Tibial nerve (tissue), 3 donors: ENCODE data around the gene NRG2.

Experiments
- POLR2A ChIP-seq, 2 donors: fragments of 450-650 bp; IDR thresholded peaks; one replicate each; pipeline ENCODE4 v1.6.1; 2017; ENCODE audit warnings: antibody characterized with exemption in 2 of 2, mild to moderate bottlenecking in 2 of 2, moderate library complexity in 2 of 2
- TF ChIP-seq, protein P1 (sequence below), 5 experiments: fragments of 200-600 bp in 3 of 5; fragments of 450-650 bp in 2 of 5; sonication (generic) in 3 of 5; IDR thresholded peaks; one replicate each; pipeline ENCODE4 v1.5.1; 2016 to 2019; ENCODE audit warnings: antibody characterized with exemption in 5 of 5, mild to moderate bottlenecking in 3 of 5, moderate library complexity in 2 of 5

DNA sequence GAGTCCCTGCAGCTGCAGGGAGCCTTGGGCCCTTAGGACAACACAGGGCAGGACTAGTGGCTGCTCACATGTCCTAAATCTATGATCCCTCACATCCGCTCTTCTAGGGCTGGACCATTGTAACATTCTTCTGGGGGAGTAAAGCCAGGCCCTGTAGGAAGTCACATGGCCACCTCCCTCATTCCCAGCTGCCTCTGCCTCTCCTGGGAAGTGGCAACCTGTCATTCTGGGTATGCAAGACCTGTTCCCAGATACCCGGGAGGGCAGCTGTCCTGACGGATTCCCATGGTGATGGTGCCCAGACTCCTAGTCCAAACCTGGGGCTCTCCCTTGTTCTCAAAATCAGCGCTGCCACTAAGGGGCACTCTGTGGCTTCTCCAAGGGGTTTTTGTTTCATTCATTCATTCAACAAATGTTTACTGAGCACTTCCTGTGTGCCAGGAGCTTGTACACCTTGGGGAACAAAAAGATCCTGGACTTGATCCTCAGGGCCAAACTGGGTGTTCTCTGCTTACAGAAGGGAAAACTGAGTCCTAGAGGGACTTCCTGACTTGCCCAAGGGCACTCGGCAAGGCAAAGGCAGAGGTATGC, 161.9 kb downstream of the NRG2 start:
- TF ChIP-seq, protein P1, sequence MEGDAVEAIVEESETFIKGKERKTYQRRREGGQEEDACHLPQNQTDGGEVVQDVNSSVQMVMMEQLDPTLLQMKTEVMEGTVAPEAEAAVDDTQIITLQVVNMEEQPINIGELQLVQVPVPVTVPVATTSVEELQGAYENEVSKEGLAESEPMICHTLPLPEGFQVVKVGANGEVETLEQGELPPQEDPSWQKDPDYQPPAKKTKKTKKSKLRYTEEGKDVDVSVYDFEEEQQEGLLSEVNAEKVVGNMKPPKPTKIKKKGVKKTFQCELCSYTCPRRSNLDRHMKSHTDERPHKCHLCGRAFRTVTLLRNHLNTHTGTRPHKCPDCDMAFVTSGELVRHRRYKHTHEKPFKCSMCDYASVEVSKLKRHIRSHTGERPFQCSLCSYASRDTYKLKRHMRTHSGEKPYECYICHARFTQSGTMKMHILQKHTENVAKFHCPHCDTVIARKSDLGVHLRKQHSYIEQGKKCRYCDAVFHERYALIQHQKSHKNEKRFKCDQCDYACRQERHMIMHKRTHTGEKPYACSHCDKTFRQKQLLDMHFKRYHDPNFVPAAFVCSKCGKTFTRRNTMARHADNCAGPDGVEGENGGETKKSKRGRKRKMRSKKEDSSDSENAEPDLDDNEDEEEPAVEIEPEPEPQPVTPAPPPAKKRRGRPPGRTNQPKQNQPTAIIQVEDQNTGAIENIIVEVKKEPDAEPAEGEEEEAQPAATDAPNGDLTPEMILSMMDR (IDR thresholded peaks at IDR 0.05), result no peak
- no peak for TF ChIP-seq POLR2A (IDR thresholded peaks at IDR 0.05)
